ENCODE results near the gene CPVL.

The CPVL gene

GRCh38 chr7:29113384-29114102, 32.8 kb downstream of the CPVL start:
- H3K4me3 ChIP-seq (ENCODE audit: low read depth, low read length) = no peak overlapping the region
- peak; percentile 59 for DNase-seq (ENCODE audit: low read depth)
- TF ChIP-seq CTCF (conservative IDR thresholded peaks at IDR 0.05; ENCODE audit: low read depth, low read length) = peak; percentile 62

GRCh38 chr7:29112721-29113120, 33.6 kb downstream of the CPVL start:
- TF ChIP-seq CTCF (conservative IDR thresholded peaks at IDR 0.05; ENCODE audit: low read depth, low read length) = no peak
- no peak for DNase-seq (ENCODE audit: low read depth)
- H3K4me3 ChIP-seq (ENCODE audit: low read depth, low read length) = no peak overlapping the region

GRCh38 chr7:29109899-29110298, 36.4 kb downstream of the CPVL start:
- TF ChIP-seq CTCF (conservative IDR thresholded peaks at IDR 0.05; ENCODE audit: low read depth, low read length) = no peak
- no peak for DNase-seq (ENCODE audit: low read depth)
- no peak overlapping the region for H3K4me3 ChIP-seq (ENCODE audit: low read depth, low read length)

- no peak overlapping the region for H3K4me3 ChIP-seq (ENCODE audit: low read depth, low read length)
- no peak for TF ChIP-seq CTCF (conservative IDR thresholded peaks at IDR 0.05; ENCODE audit: low read depth, low read length)
- DNase-seq (ENCODE audit: low read depth) = no peak
Measured at GRCh38 chr7:29109358-29109757, 37.0 kb downstream of the CPVL start.

GRCh38 chr7:29107056-29107455, 39.3 kb downstream of the CPVL start:
- TF ChIP-seq CTCF (conservative IDR thresholded peaks at IDR 0.05; ENCODE audit: low read depth, low read length) = no peak
- no peak overlapping the region for H3K4me3 ChIP-seq (ENCODE audit: low read depth, low read length)
- no peak for DNase-seq (ENCODE audit: low read depth)

GRCh38 chr7:29106669-29106988, 39.7 kb downstream of the CPVL start:
- TF ChIP-seq CTCF (conservative IDR thresholded peaks at IDR 0.05; ENCODE audit: low read depth, low read length) = no peak
- no peak overlapping the region for H3K4me3 ChIP-seq (ENCODE audit: low read depth, low read length)
- no peak for DNase-seq (ENCODE audit: low read depth)
